GM19351 (cell line): ENCODE results near the gene FAM124A.

Experiments used
- ATAC-seq: cut with Tn5 transposase; IDR thresholded peaks from one replicate; pipeline ENCODE4 v1.9.1; 2021; ENCODE audit warnings: mild to moderate bottlenecking, moderate library complexity; ENCODE audit not compliant: unreplicated experiment

Gene FAM124A

GRCh38 chr13:51218626-51219025 is 3.6 kb upstream of the FAM124A start:
- no peak for ATAC-seq

DNA sequence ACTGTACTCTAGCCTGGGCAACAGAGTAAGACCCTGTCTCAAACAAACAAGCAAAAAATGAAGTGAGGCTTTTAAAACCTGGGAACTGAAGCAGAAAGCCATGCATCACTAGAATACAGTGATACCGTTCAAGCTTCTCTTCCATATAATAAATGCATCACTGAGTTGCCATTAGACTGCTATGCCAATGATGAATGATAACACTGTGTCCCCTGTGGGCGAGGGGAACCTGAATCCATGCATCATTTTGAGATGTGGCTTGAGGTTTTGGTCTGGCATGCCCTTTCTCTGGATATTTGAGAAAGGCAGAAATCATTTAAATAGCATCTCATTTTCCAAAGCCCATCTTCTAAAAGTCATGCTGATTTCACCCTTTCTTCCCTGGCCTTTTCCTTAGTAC is 1.5 kb upstream of the FAM124A start:
- no peak for ATAC-seq

DNA sequence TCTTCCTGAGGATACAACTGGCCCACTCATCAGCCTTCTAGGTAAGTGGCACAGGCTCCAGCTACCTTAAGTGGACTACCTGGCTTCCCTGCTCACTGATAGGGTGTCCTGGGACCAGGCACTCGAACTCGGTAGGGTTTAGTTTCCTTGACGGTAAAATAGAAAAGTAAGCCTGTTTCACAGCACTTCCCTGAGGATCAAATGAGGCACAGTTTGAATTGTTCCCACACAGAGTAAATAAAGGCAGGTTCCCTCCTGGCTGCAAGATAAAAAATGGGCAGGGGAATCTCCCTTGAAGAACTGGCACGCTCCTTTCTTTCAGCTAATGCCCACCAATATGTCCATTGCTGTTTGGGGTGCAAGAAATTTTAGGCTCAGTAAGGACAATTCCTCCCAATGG is 1.1 kb upstream of the FAM124A start:
- no peak for ATAC-seq

DNA sequence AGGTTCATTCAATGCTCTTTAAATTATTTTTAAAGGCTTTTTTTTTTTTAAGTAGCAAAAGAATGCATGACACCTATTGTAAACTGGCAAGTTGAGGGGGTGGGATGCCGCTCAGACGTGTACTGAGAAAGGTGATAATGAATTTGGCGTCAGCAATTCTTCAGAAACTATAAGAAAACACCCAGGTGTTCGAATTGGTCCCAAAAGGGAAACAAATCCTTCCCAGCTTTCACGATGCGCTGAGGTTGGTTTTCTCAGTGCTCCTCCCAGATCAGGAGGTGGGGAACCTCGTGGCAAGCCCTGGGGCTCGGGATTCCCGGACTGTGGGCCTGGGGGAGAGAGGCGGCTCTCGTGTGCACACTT is 543 bp upstream of the FAM124A start:
- no peak for ATAC-seq

- ATAC-seq, result no peak
These were observed 725 bp downstream of the FAM124A start for GRCh38 chr13:51222686-51223559.

DNA sequence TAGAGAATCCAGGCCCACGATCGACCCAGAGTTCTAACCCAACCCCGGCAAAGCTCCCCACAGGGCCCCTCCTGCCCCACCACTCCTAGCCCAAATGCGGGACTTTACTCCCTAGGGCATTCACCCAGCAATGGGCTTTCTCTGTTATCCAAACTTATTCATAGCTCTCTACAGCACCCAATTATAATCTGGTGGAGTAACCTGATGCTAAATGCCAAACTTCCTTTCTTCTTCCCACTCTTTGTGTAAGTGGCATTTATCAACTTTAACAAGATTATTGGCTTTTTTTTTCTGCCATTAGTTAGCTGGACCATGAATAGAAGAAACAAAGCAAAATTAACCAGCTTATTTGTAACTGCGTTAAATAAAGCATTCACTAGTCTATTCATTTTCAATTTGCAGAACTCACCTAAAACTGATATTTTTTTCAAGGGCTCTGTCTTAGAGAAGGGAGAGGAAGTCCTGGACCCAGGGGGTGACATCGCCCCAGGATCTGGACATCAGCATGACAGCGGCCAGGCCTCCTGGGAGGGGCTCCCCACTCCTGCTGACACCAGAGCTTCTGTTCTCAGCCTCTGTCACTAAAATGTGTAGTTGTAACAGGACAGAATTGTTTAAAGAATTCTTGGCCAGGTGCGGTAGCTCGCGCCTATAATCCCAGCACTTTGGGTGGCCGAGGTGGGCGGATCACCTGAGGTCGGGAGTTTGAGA is 1.5 kb downstream of the FAM124A start:
- ATAC-seq, result no peak

DNA sequence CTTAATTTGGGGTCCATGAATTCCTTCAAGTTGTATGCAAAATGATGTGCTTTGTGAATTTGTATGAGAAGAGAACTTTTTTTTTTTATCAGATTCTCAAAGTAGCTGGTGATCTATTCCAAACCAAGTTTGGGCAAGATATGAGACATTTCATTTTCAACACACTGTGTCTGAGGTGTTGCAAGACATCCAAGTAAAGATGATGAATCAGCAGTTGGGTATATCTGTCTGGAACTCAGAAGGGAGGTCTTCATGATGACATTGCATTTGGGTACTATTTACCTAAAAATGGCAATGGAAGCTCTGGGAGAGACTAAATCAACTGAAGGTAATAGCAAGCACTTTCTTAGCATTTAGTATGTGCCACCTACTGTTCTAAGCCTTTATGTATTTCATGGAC is 2.8 kb downstream of the FAM124A start:
- ATAC-seq, result no peak

DNA sequence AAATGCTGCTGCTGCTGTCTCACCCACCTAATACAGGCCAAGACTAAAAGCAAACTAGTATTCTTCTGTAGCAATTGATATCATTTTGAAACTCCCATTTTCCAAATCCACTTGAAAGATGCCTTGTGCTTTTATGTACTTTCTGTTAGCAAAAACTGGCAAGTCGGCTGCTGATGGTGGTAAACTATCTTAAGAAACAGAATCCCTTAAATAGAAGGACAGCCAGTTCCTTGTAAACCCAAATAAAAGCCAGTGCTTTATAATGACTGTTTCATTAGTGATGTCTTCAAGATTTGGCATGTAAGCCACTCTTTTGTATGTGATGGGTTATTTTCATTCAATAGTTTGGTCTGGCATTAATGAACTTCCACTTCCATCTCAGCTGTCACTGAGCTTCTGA is 5.2 kb downstream of the FAM124A start:
- no peak for ATAC-seq

GRCh38 chr13:51229101-51229719 is 7.0 kb downstream of the FAM124A start:
- ATAC-seq, result no peak

- ATAC-seq, result no peak
These were observed 7.5 kb downstream of the FAM124A start for GRCh38 chr13:51229731-51230130.

- ATAC-seq, result no peak
These were observed 8.4 kb downstream of the FAM124A start for GRCh38 chr13:51230477-51231105.

DNA sequence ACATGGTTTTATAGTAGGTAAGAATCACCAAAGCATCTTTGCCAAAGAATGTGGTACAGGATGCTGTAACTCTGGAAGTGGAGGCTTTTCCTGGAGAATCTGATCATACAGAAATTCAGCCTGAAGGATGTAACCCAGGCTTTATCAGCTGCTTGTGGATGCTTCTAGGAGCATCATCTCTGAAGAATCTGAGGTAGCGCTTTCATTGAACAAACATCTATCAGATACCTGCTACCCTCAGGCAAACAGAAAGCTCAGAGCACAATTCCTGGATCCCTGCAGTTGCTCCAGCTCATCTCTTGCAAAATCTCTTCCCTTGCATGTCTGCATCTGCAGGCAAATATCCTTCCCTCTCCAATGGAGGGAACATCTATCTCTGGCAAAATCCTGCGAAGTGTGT is 9.3 kb downstream of the FAM124A start:
- ATAC-seq, result no peak

- no peak for ATAC-seq
These were observed 10.1 kb downstream of the FAM124A start for GRCh38 chr13:51232328-51232727.

DNA sequence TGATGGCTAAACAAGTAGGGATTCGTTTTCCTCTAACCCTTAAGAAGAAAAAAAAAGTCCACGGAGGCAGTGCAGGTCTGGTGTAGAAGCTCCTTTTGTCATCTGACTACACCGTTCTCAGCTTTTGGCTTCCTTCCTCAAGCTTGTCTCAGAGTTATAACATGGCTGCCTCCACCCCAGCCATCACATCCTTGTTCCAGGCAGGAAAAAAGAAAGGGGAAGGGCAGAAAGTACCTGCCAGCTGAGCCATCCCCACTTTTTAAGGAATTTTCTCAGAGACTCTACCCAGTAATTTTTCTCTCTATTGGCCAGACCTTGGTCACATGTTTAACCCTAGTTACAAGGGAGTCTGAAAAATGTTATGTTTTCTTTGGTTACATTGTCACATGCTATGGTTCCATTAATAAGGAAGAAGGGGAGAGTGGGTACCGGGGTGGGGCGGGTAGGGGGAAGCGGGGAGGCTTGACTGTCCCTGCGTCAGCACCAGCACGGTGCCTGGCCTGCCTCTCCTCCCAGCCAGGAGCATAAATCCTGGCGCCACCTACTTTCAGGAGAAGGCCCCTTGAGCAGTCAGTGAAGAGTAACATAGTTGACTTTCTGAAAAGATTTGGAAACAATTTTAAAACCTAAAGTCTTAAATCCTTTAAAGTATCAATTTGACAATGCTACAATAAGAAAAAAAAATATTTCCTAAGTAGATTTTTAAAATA is 11.1 kb downstream of the FAM124A start:
- no peak for ATAC-seq

GRCh38 chr13:51234676-51235075 is 12.5 kb downstream of the FAM124A start:
- no peak for ATAC-seq

DNA sequence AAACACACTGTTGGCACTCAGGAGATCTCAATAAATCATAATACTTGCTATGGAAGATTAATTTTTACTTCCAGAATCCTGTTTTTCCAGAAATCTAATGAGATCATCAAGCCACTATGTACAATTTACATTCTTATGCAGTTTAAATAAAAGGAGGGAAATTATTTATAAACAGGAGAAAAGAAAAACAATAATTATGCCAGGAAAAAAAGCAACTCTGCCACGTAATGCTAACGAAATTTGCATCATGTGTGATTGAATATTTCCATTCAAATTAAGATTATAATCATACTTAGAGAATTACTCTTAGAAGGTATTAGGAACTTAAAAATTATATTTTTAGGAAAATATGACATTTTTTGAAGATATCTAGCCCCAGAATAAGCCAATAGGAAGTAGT is 13.0 kb downstream of the FAM124A start:
- no peak for ATAC-seq

GRCh38 chr13:51235756-51236490 is 13.7 kb downstream of the FAM124A start:
- no peak for ATAC-seq

DNA sequence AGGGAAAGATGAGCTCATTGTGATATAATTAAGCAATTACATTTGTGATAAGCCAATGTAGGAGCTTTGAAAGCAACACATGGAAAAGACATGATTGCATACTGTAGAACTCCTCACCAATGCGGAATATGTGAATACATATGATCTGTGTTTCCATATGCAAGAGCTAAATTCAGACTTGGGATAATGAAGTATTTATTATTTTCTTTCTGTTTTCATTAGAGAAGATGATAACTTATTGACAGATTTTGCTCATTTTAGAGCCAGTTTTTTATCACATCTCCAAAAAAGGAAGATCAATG is 14.2 kb downstream of the FAM124A start:
- ATAC-seq, result no peak

- no peak for ATAC-seq
These were observed 15.2 kb downstream of the FAM124A start for GRCh38 chr13:51237386-51237785.

DNA sequence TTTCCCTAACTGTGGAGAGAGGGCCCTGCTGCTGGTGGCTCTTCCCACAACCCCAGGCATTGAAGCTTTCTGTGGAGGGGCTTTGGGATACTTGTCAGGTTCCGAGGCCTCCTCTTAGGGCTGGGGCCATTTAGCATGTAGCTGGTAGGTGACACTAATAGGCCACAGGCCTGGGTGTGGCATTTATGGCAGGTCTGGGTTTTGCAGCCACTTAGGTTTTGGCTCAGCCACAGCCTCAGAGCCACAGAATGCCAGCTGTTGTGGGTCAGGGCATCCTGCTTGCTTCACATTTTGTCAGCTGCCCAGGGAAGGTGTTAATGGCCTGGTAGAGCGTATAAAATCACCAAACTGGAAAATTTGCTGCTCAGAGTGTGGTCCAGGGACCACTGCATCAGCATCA is 15.7 kb downstream of the FAM124A start:
- no peak for ATAC-seq
